HG03025 (cell line): ENCODE data around the gene FAM110C.
"Not testable (repeated sequence)": the region's sequence is repeated elsewhere in the genome, so short reads cannot be mapped to it uniquely, and the experiment has no call there.

Source experiments
- ATAC-seq: cut with Tn5 transposase; IDR thresholded peaks from one replicate; pipeline ENCODE4 v1.9.1; 2021; ENCODE audit warnings: mild to moderate bottlenecking, moderate library complexity; ENCODE audit not compliant: unreplicated experiment, low FRiP score

FAM110C gene

DNA sequence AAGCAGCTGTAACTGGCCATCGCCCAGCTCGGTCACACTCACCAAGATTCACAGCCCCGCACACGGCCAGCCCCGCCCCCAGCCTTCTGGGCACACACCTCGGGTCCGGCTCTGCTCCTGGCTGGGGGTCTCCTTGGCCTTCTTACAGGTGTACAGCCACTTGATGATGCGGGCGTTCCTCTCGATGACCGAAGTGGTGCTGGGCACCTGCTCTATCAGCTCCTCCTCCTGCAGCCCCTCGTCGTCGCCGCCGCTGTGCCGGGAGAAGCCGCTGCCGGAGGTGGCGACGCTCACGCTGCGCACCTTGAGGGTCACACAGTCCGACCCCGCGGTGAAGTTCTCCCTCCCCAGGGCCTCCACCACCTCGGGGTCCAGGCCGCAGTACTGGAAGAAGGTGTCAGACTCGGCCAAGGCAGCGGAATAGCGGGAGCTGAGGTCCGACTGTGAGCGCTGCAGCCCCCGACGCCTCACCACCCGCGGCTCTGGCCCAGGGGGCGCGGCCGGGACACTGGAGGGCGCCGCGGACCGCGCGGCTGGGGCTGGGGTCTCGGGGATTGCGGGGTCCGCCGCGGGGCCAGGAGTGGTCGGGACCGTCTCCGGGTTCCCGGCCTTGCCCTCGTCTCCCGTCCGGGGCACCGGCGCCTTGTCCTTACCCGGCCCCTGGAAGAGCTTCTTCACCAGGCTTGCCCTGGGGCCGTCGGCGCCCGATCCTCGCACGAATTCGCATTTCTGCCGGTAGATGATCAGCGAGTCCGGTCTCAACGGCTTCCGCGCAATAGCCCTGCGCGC, 769 bp downstream of the FAM110C start:
- ATAC-seq = no peak

DNA sequence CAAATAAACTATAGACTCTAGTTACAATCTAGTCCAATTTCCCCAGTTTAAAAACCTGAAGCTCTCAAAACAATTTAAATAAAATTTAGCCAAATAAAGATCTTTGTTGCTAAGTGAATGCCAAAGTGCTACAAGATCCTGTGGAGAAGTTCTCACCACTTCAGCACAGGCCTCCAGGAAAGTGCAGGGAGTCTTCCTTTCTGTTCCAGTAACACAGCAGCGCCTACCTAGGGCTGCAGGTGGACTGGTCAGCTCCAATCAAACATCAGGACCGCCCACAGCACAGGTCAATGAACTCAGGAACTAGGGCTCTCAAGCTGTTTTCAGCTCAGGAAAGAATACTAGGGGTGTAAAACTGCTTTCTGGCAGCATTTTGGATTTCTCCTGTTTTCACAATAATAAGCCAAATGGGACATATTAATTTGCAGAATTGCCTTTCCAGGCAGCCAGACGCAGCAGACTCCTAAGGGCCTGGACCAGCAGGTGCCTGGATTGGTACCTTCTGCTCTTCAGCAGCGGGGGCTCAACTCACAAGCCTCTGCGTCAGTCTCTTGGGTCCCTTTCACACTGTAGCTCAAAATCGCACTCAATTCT, 1.5 kb downstream of the FAM110C start:
- no peak for ATAC-seq

GRCh38 chr2:42788-43187, 3.5 kb downstream of the FAM110C start:
- no peak for ATAC-seq

- ATAC-seq = no peak
These were observed 5.8 kb downstream of the FAM110C start for GRCh38 chr2:40465-40864.

GRCh38 chr2:38155-38554, 8.2 kb downstream of the FAM110C start:
- ATAC-seq = no peak

- ATAC-seq = no peak
These were observed 10.0 kb downstream of the FAM110C start for GRCh38 chr2:36318-36717.

GRCh38 chr2:35852-36251, 10.5 kb downstream of the FAM110C start:
- ATAC-seq = no peak

GRCh38 chr2:33620-34019, 12.7 kb downstream of the FAM110C start:
- ATAC-seq = no peak

- ATAC-seq = no peak
These were observed 14.2 kb downstream of the FAM110C start for GRCh38 chr2:32068-32467.

DNA sequence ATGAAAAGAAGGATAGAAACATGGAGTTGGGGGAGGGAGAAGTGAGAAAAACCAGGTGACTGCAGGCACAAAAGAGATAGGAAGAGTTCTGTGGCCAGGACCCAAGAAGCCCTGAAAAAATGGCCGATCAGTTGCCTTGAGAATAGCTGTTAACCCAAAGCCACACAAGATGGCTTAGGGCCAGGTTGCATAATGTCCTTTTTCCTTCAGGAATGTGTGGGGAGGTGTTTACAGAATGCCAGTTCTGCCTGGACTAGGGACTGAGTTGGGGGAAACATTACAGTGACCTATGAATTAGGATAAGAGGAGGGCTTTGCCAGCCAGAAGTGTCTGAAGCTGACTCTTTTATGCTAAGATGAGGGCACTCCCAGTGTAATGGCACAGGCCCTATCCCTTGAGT, 17.1 kb downstream of the FAM110C start:
- no peak for ATAC-seq

GRCh38 chr2:28406-28975, 17.8 kb downstream of the FAM110C start:
- no peak for ATAC-seq

DNA sequence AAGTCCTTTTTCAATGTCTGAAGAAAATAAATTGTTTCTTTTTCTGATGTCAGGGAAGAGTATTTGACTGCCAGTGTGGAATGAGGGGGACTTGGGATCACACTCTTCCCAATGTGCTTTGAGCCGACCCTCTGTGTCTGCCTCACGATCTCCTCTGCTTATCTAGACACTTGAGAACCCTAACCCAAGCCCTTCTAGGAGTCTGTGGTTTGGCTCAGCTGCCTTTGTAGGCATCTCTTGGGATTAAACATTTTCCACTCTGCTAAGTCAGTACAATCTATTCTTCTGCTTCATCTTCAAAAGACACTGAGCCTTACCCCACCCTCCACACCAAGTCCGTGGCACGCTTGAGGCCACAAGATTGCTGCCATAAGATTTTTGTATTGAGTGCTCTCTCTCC, 19.4 kb downstream of the FAM110C start:
- no peak for ATAC-seq

DNA sequence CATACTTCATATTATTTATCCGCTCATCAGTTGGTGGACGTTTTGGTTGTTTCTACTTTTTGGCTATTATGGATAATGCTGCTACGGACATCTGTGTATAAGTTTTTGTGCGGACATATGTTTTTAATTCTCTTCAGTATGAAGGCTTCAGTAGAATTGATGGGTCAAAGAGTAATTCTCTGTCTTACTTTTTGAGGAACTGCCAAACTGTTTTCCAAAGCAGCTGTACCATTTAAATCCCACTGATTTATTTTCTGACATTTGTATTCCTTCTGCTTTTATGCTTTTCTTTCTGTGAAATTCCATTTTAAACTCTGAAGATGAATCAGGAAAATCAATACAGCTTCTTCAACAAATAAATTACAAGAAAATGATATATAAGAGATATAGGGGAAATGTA, 20.8 kb downstream of the FAM110C start:
- ATAC-seq = no peak

GRCh38 chr2:24591-24990, 21.7 kb downstream of the FAM110C start:
- not testable (repeated sequence) for ATAC-seq

GRCh38 chr2:24107-24506, 22.2 kb downstream of the FAM110C start:
- no peak for ATAC-seq

GRCh38 chr2:23283-23682, 23.0 kb downstream of the FAM110C start:
- no peak for ATAC-seq

- ATAC-seq = not testable (repeated sequence)
These were observed 24.1 kb downstream of the FAM110C start for GRCh38 chr2:22244-22643.

DNA sequence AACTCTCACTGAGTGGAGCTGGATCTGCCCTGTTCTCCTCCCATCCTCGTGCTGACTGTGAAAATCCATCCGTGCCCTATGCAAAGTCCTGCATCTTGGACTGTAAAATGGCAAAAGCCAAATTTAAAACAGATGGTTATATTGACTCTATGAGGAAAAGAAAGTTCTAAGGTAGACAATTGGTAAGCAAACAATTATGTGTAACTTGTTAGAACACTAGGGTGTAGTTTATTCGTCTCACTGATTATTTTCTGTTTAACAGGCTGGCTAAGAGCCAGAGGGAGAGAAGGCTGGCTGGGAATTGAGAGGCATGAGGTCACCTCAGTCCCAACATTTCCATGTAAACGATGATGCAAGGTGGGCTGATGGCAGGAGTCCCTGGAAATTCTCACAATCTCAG, 26.0 kb downstream of the FAM110C start:
- ATAC-seq = not testable (repeated sequence)

- ATAC-seq = no peak
These were observed 26.8 kb downstream of the FAM110C start for GRCh38 chr2:19505-19904.

DNA sequence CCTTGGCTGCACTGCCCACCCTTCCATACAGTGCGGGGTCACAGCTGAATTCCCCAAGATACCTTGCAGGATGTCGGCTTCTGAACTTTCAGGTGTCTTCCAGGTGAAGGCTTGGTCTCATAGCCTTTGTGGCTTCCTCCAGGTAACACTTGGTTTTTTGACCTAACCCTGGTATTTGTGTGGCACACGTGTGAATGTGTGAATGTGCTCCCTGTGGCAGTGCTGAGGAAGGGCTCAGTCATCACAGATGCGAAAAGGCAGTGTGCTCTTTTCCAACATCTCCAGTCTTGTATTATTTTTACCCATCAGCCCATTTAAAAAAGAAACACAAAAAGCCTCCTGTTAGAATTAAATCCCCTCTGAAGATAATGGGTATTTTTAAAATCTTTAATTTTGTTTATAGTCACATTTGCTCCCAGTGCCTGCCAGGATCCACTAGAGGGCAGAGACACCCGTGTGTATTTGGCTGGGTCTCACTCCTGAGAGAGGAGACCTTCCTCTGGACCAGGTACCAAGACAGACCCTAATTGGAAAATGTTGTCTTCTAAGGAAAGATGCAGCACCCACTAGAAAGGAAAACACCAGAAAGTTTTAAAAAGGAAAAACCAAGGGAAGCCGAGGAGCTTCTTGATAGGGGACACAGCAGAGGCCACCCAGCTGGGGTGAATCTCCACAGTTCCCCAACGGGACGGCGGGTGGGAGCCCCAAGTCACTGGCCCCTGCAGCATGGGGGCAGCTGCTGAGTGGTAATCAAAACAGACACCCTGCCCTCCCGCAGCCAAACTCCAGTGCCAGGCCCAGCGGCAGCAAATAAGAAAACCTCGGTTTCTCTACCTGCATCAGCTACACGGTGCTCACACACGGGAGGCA, 27.7 kb downstream of the FAM110C start:
- no peak for ATAC-seq

GRCh38 chr2:15916-16315, 30.4 kb downstream of the FAM110C start:
- ATAC-seq = not testable (repeated sequence)
